Prostate gland (tissue), 2 donors: ENCODE measurements around the gene TCF12.

Experiments used
- POLR2A ChIP-seq: fragments of 450-650 bp; IDR thresholded peaks from one replicate; pipeline ENCODE4 v1.6.1; 2016; ENCODE audit warnings: antibody characterized with exemption, mild to moderate bottlenecking
- POLR2AphosphoS5 ChIP-seq: sonication (generic); formaldehyde crosslinking; IDR thresholded peaks from one replicate; pipeline ENCODE4 v1.6.1; 2017; ENCODE audit warnings: antibody characterized with exemption
- TF ChIP-seq, protein P1 (sequence below), 4 experiments: fragments of 200-600 bp in 2 of 4; fragments of 450-650 bp in 2 of 4; sonication (generic) in 2 of 4; IDR thresholded peaks; 1 replicate in 3 of 4; 2 replicates in 1 of 4; pipeline ENCODE4 v1.5.1; 2016 to 2019; ENCODE audit warnings: antibody characterized with exemption in 4 of 4, mild to moderate bottlenecking in 2 of 4, moderate library complexity in 2 of 4

DNA sequence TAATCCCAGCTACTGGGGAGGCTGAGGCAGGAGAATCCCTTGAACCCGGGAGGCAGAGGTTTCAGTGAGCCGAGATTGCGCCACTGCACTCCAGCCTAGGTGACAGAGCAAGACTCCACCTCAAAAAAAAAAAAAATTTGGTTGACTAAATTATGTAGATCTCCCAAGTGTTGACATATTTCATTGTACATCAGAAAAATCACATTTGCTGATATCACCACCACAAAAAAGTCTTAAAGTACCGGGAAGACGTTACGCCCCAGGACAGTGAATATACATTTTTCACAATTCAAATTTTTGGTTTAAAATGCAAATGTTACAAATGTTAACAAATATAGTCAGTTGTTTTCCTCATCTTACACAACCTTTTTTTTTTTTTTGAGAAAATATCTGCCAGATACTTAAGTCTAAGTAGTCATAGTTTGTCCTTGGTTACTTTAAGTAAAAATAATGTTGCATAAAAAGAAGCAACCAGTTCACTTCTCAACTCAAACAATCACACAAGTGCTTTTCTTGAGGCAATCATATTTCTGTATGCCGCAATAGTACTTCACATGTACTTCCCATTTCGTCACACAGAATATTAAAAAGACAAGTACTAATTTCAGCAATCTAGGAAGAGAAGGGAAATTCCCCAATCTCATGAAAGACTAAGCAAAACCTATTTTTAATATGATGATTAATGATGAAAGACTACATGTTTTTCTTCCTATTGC lies 41.0 kb upstream of the TCF12 start:
- no peak for TF ChIP-seq POLR2A
- TF ChIP-seq, protein P1, sequence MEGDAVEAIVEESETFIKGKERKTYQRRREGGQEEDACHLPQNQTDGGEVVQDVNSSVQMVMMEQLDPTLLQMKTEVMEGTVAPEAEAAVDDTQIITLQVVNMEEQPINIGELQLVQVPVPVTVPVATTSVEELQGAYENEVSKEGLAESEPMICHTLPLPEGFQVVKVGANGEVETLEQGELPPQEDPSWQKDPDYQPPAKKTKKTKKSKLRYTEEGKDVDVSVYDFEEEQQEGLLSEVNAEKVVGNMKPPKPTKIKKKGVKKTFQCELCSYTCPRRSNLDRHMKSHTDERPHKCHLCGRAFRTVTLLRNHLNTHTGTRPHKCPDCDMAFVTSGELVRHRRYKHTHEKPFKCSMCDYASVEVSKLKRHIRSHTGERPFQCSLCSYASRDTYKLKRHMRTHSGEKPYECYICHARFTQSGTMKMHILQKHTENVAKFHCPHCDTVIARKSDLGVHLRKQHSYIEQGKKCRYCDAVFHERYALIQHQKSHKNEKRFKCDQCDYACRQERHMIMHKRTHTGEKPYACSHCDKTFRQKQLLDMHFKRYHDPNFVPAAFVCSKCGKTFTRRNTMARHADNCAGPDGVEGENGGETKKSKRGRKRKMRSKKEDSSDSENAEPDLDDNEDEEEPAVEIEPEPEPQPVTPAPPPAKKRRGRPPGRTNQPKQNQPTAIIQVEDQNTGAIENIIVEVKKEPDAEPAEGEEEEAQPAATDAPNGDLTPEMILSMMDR (IDR thresholded peaks at IDR 0.05), result no peak
- no peak for TF ChIP-seq POLR2AphosphoS5
